Sigmoid colon (tissue), 4 donors: ENCODE data around the gene COL3A1.

Experiments
- EP300 ChIP-seq, 4 donors: sonication (generic); formaldehyde crosslinking; IDR thresholded peaks; one replicate each; pipeline ENCODE4 v1.6.1; 2017; ENCODE audit warnings: antibody characterized with exemption in 4 of 4
- POLR2A ChIP-seq, 2 donors: fragments of 450-650 bp; IDR thresholded peaks; one replicate each; pipeline ENCODE4 v1.6.1; 2016; ENCODE audit warnings: antibody characterized with exemption in 2 of 2, mild to moderate bottlenecking in 2 of 2, moderate library complexity in 2 of 2
- POLR2AphosphoS5 ChIP-seq, 4 donors: sonication (generic); formaldehyde crosslinking; IDR thresholded peaks; one replicate each; pipeline ENCODE4 v1.6.1; 2017; ENCODE audit warnings: antibody characterized with exemption in 4 of 4
- TF ChIP-seq, protein P1 (sequence below), 4 experiments: fragments of 450-650 bp in 3 of 4; fragments of 200-600 bp in 1 of 4; IDR thresholded peaks; one replicate each; pipeline ENCODE4 v1.5.1; 2016 to 2019; ENCODE audit warnings: antibody characterized with exemption in 4 of 4, mild to moderate bottlenecking in 3 of 4, moderate library complexity in 2 of 4

DNA sequence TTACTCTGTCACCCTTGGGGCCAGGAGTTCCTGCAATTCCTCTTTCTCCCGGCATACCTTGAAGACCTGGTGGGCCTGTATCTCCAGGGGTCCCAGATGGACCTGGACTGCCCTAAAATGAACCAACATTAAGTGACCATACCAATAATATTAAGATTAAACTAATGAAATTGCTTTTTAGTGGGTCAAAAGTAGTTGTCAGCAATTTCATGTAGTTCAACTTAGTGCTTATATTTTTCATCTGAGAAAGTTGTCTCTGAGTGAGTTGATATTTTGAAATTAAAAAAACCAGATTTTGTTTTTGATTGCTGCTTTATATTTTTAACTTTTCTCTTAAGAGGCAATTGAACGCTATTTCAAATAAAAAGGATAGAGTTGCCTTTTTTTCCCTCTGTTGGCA is 83.1 kb downstream of the COL3A1 start:
- TF ChIP-seq, protein P1, sequence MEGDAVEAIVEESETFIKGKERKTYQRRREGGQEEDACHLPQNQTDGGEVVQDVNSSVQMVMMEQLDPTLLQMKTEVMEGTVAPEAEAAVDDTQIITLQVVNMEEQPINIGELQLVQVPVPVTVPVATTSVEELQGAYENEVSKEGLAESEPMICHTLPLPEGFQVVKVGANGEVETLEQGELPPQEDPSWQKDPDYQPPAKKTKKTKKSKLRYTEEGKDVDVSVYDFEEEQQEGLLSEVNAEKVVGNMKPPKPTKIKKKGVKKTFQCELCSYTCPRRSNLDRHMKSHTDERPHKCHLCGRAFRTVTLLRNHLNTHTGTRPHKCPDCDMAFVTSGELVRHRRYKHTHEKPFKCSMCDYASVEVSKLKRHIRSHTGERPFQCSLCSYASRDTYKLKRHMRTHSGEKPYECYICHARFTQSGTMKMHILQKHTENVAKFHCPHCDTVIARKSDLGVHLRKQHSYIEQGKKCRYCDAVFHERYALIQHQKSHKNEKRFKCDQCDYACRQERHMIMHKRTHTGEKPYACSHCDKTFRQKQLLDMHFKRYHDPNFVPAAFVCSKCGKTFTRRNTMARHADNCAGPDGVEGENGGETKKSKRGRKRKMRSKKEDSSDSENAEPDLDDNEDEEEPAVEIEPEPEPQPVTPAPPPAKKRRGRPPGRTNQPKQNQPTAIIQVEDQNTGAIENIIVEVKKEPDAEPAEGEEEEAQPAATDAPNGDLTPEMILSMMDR (IDR thresholded peaks at IDR 0.05) = no peak
- no peak for TF ChIP-seq POLR2A (IDR thresholded peaks at IDR 0.05)
- TF ChIP-seq POLR2AphosphoS5 (IDR thresholded peaks at IDR 0.05) = no peak
- no peak for TF ChIP-seq EP300 (IDR thresholded peaks at IDR 0.05)
